Gastroesophageal sphincter (tissue), 4 donors: ENCODE results near the gene ACTR3. TPM values are rescaled to one million over a fixed set of nuclear protein-coding genes. Genes with fewer than 3 reads are reported as not detected.

ENCODE experiments used
- ATAC-seq: fragments of 150-250 bp; one replicate; pipeline ENCODE4 v1.9.1; 2016; ENCODE audit warnings: mild to moderate bottlenecking, moderate library complexity
- H3K27ac ChIP-seq, 4 donors: fragments of 200-600 bp; sonication (generic) in 3 of 4; 1 replicate in 3 of 4; 2 replicates in 1 of 4; pipeline ENCODE4 v1.5.1; 2016 to 2019
- H3K27me3 ChIP-seq: fragments of 200-600 bp; sonication (generic); one replicate; pipeline ENCODE4 v1.5.1; 2019
- H3K36me3 ChIP-seq, 2 donors: fragments of 200-600 bp; sonication (generic); one replicate each; pipeline ENCODE4 v1.5.1; 2019; ENCODE audit warnings: control low read depth in 1 of 2
- H3K4me1 ChIP-seq, 3 donors: fragments of 200-600 bp; sonication (generic); 1 replicate in 2 of 3; 2 replicates in 1 of 3; pipeline ENCODE4 v1.5.1; 2016 to 2019; ENCODE audit warnings: control low read depth in 2 of 3
- H3K4me3 ChIP-seq, 2 donors: fragments of 200-600 bp; sonication (generic); one replicate each; pipeline ENCODE4 v1.5.1; 2019; ENCODE audit warnings: mild to moderate bottlenecking in 1 of 2, moderate library complexity in 1 of 2
- H3K9me3 ChIP-seq, 3 donors: fragments of 200-600 bp; sonication (generic); one replicate each; pipeline ENCODE4 v1.5.1; 2017 to 2019; ENCODE audit warnings: control low read depth in 2 of 3
- EP300 ChIP-seq: sonication (generic); formaldehyde crosslinking; IDR thresholded peaks from one replicate; pipeline ENCODE4 v1.6.1; 2017; ENCODE audit warnings: antibody characterized with exemption, mild to moderate bottlenecking
- POLR2A ChIP-seq, 2 donors: fragments of 450-650 bp; IDR thresholded peaks; one replicate each; pipeline ENCODE4 v1.6.1; 2017; ENCODE audit warnings: antibody characterized with exemption in 2 of 2, mild to moderate bottlenecking in 2 of 2, moderate library complexity in 1 of 2
- POLR2AphosphoS5 ChIP-seq: sonication (generic); formaldehyde crosslinking; IDR thresholded peaks from one replicate; pipeline ENCODE4 v1.6.1; 2017; ENCODE audit warnings: antibody characterized with exemption
- WGBS, 2 donors: methylation state at CpG; one replicate each; pipeline ENCODE4 v1.1.5; 2018; ENCODE audit warnings: low coverage in 1 of 2; 5-methylcytosine and 5-hydroxymethylcytosine counted together
- total RNA-seq, 4 donors: library from RNA; depleted of rRNA; stranded (reverse); fragments of >200 nt; gene quantifications; one replicate each; pipeline ENCODE4 v1.1.0, GENCODE V29; 2016
- TF ChIP-seq, protein P1 (sequence below), 4 experiments: fragments of 200-600 bp in 2 of 4; fragments of 450-650 bp in 2 of 4; sonication (generic) in 1 of 4; IDR thresholded peaks; one replicate each; pipeline ENCODE4 v1.5.1; 2017 to 2019; ENCODE audit warnings: antibody characterized with exemption in 4 of 4, mild to moderate bottlenecking in 2 of 4, moderate library complexity in 2 of 4

Gene ACTR3
- total RNA-seq, 4 donors from 2014 or later = 181 to 266 (median 200) TPM

DNA sequence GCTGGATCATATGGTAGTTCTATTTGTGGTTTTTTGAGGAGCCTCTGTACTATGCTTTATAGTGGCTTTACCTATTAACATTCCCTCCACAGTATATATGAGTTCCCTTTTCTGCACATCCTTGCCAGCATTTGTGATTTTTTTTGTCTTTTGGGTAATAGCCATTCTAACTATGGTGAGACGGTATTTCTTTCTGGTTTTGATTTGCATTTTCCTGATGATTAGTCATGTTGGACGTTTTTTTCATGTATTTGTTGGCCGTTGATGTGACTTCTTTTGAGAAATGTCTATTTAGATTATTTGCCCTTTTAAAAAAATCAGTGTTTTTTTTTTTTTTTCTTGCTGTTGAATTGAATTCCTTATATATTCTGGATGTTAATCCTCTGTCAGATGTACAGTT lies 31.1 kb downstream of the ACTR3 start:
- H3K27ac ChIP-seq = no peak overlapping the region
- TF ChIP-seq POLR2A (IDR thresholded peaks at IDR 0.05) (no peak), POLR2AphosphoS5 (no peak)
- H3K9me3 ChIP-seq = no peaks in the 10 kb centered on the region
- no peak for ATAC-seq
- no peaks in the 10 kb centered on the region for H3K27me3 ChIP-seq
- H3K4me1 ChIP-seq = peaks cover 0 to 2% (median 0%) of the 10 kb centered on the region in 3 donors
- 62 to 83% methylated on average over 2 to 3 of the region's 3 CpGs for WGBS, 2 donors
- no peak overlapping the region for H3K4me3 ChIP-seq
- H3K36me3 ChIP-seq = peaks cover 4 to 50% of the 10 kb centered on the region in 2 donors

DNA sequence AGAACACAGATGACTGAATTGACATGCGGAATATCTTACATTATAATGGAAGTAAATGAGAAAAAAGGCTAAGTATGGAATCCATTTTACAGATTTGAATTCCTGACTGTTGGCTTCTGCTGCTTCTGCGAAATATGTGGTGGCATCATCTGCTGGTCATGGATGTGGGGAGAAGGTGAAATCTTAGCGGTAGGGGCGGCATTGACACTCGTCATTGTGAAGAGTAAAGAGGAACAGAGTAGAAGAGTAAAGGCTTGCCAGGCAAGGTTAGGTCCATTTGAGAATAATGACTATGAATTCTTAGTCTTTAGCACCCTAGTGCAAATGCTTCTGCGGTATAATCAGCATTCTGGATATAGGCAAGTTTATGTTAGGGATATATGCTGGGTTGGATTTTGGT lies 32.4 kb downstream of the ACTR3 start:
- no peaks in the 10 kb centered on the region for H3K9me3 ChIP-seq
- no peaks in the 10 kb centered on the region for H3K4me1 ChIP-seq
- H3K27ac ChIP-seq = no peak overlapping the region
- H3K4me3 ChIP-seq = no peak overlapping the region
- TF ChIP-seq, protein P1, sequence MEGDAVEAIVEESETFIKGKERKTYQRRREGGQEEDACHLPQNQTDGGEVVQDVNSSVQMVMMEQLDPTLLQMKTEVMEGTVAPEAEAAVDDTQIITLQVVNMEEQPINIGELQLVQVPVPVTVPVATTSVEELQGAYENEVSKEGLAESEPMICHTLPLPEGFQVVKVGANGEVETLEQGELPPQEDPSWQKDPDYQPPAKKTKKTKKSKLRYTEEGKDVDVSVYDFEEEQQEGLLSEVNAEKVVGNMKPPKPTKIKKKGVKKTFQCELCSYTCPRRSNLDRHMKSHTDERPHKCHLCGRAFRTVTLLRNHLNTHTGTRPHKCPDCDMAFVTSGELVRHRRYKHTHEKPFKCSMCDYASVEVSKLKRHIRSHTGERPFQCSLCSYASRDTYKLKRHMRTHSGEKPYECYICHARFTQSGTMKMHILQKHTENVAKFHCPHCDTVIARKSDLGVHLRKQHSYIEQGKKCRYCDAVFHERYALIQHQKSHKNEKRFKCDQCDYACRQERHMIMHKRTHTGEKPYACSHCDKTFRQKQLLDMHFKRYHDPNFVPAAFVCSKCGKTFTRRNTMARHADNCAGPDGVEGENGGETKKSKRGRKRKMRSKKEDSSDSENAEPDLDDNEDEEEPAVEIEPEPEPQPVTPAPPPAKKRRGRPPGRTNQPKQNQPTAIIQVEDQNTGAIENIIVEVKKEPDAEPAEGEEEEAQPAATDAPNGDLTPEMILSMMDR (IDR thresholded peaks at IDR 0.05) = no peak
- no peak for TF ChIP-seq POLR2AphosphoS5
- no peak for TF ChIP-seq EP300
- no peak for TF ChIP-seq POLR2A (IDR thresholded peaks at IDR 0.05)
- peaks cover 4 to 48% of the 10 kb centered on the region in 2 donors for H3K36me3 ChIP-seq
- 88 to 98% methylated on average over 6 of the region's 6 CpGs for WGBS, 2 donors
- no peaks in the 10 kb centered on the region for H3K27me3 ChIP-seq
- no peak for ATAC-seq

DNA sequence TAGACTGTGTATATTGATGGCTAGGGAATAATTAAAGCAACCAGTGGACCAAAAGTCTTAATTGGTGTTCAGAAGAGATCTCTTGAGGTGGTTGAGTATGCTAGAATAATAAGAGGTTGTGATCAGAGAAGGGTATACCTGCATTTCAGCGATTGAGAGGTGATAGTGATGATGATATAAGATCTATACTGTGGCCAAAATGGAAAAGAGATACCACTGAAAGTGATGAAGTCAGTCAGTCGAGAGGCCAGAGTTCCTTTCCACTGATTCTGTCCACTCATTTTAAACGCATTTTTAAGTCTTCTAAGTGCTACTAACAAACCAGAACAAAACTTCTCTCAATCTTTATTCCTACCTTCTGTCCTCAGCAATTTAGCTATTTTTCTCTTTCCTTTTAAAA lies 32.9 kb downstream of the ACTR3 start:
- WGBS, 2 donors = 75 to 79% methylated on average over 3 of the region's 3 CpGs
- Histone ChIP-seq H3K4me1 (no peaks in the 10 kb centered on the region), H3K4me3 (no peak overlapping the region), H3K27ac (no peak overlapping the region), H3K27me3 (no peaks in the 10 kb centered on the region), H3K36me3 (peaks cover 4 to 48% of the 10 kb centered on the region in 2 donors), H3K9me3 (no peaks in the 10 kb centered on the region)
- TF ChIP-seq POLR2AphosphoS5 (no peak), POLR2A (IDR thresholded peaks at IDR 0.05) (no peak), EP300 (no peak)
- TF ChIP-seq, protein P1 (IDR thresholded peaks at IDR 0.05) = no peak
- no peak for ATAC-seq

DNA sequence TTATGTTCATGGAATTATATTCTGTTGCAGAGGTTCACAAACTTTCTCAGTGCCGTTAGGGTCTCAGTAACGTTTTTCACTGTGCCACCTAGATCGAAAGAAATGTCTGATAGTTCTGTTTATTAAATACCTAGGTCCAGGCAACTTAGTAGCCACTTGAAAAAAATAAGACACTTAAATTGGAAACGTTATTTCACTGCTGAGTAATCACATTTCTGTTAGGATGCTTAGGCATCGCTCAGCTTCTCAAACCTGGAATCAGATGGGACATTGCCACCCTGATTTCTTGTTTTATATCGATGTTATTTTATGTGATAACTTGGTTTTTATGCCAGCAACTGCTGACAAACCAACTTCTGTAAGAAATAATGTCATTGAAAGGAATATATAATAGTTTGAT lies 36.0 kb downstream of the ACTR3 start:
- Histone ChIP-seq H3K4me1 (no peaks in the 10 kb centered on the region), H3K36me3 (peaks cover 0 to 49% of the 10 kb centered on the region in 2 donors), H3K27me3 (no peaks in the 10 kb centered on the region), H3K9me3 (no peaks in the 10 kb centered on the region), H3K4me3 (no peak overlapping the region), H3K27ac (no peak overlapping the region)
- ATAC-seq = no peak
- TF ChIP-seq EP300 = no peak
- no peak for TF ChIP-seq POLR2A (IDR thresholded peaks at IDR 0.05)
- no peak for TF ChIP-seq POLR2AphosphoS5
- TF ChIP-seq, protein P1 (IDR thresholded peaks at IDR 0.05) = no peak
- 67 to 86% methylated on average over 6 of the region's 6 CpGs for WGBS, 2 donors

DNA sequence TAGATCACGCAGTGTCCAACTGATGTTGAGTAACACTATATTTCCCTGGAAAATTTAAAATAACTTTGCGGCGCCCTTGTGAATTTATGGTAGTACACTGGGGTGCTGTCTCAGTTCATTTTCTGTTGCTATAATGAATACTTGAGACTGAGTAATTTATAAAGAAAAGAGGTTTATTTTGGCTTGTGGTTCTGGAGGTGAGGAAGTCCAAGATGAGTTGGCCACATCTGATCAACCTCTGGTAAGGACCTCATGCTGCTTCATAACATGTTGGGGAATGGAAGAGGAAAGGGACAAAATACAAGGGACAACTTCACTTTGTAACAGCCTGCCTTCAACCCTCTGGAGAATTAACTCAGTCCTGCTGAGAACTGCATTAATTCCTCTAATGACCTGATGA lies 36.4 kb downstream of the ACTR3 start:
- no peak for TF ChIP-seq POLR2AphosphoS5
- no peak for TF ChIP-seq POLR2A (IDR thresholded peaks at IDR 0.05)
- TF ChIP-seq, protein P1 (IDR thresholded peaks at IDR 0.05) = no peak
- TF ChIP-seq EP300 = no peak
- Histone ChIP-seq H3K4me1 (no peaks in the 10 kb centered on the region), H3K4me3 (no peak overlapping the region), H3K36me3 (peaks cover 0 to 49% of the 10 kb centered on the region in 2 donors), H3K27ac (no peak overlapping the region), H3K9me3 (no peaks in the 10 kb centered on the region), H3K27me3 (no peaks in the 10 kb centered on the region)
- 93 to 96% methylated on average over 3 of the region's 3 CpGs for WGBS, 2 donors
- ATAC-seq = no peak
